Femur (tissue), 1 donor: ENCODE results near the gene RNU6-8.

Experiments
- DNase-seq: peaks from one replicate; pipeline ENCODE4 v3.0.0-alpha.2; 2017

Gene RNU6-8

DNA sequence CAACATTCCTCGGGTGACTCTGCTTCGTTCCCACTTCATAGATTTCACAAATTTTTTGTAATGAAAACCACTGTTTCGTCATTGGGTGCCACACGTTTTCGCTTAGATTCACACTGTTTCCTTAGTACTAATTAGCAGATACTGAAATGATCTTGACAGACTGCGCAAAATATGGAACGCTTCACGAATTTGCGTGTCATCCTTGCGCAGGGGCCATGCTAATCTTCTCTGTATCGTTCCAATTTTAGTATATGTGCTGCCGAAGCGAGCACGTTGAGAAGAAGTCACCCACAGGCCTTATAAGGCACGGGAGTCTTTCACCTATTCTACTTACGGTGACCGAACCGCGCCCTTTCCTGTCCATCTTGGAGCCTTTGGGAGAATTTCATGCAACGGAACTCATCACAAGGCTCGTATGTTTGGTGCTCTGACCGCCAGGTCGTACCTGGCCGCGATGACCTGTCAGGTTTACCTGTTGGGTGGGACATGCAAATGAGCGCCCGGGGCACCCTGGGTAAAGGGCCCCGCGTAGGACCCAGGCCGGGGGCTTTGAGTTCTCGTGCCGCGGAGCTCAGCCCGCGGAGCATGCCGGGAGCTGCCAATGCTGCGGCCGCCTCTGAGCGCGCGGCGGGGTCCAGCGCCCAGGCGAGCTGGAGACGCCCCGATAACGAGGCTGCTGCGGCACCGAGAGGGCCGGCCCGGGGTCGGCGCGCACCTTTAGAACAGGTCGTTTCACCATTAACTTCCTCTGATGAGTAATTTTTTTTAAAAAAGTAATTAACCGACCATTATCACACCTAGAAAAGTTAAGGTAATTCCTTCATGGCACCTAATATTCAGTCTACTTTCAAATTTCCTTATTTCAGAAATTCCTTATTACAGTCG is at the start of gene RNU6-8:
Gene RNU6-8 (minus strand): TSS at position 272 of the 885 bp plus-strand sequence.
- DNase-seq: peak; percentile 93

- DNase-seq: peak; percentile 35
These were observed 49.1 kb upstream of the RNU6-8 start for GRCh38 chr14:32252030-32252670.

- no peak for DNase-seq
These were observed 48.5 kb upstream of the RNU6-8 start for GRCh38 chr14:32251530-32251929.

DNA sequence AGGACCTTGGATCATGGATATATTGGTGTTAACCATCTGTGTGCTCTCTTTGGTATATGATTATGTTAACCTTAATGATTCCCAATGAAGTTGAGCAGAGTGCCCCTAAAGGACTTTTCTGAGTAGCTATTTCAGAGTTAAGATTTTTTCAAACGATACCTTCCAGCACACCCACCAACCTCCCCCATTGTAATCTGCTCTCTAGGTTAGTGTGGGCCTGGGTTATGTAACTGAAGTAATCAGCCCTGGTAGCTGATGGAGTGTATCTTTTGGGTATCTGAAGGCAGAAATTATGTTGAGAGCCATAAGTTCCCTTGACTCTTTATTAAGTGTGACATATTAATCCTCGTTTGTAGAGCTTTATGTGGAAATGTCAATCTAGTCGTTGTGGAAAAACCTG is 47.6 kb upstream of the RNU6-8 start:
- no peak for DNase-seq

- DNase-seq: no peak
These were observed 46.7 kb upstream of the RNU6-8 start for GRCh38 chr14:32249780-32250179.

GRCh38 chr14:32249371-32249770 is 46.3 kb upstream of the RNU6-8 start:
- DNase-seq: no peak

DNA sequence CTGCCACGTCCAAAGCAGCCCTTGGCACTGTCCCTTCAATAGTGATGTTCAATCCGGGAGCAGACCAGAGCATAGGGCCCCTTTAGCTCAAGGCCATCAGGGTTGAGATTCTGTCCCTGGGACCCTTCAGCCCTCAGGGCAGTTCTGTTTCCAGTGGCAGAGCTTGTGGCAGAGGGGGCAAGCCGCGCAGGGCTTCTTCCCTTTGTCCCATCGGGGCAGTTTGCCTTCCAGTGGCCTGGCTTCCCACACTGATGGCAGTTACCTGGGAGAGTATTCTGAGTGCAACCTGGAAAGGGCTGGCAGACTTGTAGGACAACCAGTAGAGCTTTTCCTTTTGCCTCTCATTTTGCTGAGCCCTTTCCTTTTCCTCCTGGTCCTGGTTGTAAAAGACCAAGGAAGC is 43.7 kb upstream of the RNU6-8 start:
- no peak for DNase-seq

- DNase-seq: no peak
These were observed 41.3 kb upstream of the RNU6-8 start for GRCh38 chr14:32244404-32244803.

- DNase-seq: no peak
These were observed 30.2 kb upstream of the RNU6-8 start for GRCh38 chr14:32233260-32233659.

- no peak for DNase-seq
These were observed 29.4 kb upstream of the RNU6-8 start for GRCh38 chr14:32232481-32232880.

DNA sequence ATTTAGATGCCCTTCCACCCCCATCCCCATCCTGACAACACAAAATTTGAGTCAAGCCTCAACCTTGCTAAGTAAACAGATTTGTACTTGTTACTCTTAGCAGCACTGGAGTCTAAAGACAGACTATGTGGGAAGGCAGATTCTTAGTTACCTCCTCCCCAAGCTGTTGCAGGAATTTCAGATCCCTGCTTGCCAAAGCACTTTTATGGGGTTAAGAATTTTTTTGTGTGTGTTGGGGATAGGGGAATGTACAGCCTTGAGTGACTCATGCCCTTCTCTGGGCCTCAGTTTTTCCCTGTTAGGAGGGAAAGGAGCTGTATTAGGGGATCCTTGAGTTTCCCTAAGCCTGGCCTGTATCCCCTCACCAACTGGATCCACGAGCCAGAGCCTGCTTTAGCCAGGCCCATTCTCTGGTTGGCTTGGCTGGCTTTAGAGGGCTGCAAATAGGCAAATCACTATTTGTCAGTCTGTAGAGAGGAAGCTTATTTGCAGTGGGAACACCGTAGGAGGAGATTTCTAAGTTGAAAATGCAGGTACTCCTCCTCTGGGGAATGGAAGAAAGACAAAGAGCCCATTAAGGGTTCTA is 27.7 kb upstream of the RNU6-8 start:
- no peak for DNase-seq

DNA sequence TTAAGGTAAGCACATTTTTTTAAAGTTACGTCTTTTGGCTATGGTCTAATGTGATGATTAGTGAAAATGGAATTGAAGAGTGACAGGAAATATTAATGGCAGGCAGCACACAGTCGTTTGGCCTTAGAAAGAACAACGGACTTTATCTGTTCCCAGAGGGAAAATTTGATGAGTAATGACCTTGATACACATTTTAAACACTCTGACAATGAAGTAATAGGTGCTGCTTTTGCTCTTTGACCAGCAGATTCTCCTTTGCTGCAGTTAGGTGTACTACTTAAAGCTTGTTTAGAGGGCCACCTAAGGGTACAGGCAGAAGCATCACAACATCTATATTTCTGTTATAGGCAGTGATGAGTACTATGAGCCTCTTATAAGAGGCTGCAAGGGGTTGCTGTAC is 27.1 kb upstream of the RNU6-8 start:
- DNase-seq: no peak

DNA sequence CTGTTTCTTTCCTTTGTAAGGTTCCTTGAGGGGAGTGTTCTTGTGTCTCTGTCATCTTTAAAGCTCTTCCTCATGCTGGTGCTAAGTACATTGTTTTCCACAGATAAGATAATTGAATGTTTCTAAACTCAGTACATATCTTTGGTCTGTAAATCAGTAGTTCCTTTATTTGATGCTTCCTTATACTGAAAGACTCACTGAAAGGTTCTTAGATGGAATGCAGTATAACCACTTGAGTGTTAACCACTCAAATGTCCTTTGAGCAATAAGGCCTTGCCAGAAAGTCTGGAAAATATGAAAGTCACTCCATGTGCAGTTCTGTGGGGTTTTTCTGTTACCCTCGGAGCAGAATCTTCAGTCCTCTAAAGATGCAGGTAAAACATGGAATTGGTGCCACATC is 23.0 kb upstream of the RNU6-8 start:
- no peak for DNase-seq

- DNase-seq: no peak
These were observed 22.4 kb upstream of the RNU6-8 start for GRCh38 chr14:32225378-32225920.

GRCh38 chr14:32224737-32225377 is 21.8 kb upstream of the RNU6-8 start:
- no peak for DNase-seq

GRCh38 chr14:32217301-32217700 is 14.2 kb upstream of the RNU6-8 start:
- no peak for DNase-seq

DNA sequence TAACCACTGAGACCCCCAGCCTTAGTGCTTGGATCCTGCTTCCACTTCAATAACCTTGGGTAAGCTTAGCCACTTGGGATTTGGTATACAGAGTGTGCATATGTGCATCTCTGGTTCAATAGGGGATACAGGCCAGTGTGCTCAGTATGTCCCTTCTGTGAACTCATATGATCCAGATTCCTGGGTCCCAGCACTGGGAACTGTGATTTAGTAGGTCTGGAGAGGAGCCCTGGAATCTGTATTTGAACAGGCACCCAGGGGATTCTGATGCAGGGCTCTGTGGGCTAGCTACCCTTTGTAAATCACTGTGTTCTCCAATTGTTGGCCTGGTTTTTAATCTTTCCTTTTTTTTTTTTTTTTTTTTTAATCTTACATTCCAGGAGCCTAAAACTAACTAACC is 9.8 kb upstream of the RNU6-8 start:
- no peak for DNase-seq

DNA sequence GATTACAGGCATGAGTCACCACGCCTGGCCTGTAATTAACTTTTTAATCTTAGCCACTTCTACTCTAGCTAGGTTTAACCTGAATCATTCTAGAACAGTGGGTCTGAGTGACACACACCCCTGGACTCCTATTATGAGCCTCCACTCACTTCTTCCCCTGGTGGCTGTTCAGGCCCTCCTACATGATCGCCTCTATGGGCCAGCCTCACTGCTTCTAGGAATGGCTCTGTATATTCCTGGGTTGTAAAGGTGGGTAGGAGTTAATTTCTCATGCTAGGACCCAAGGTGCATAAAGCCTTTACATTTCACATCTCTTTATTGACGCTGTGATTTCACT is 8.0 kb upstream of the RNU6-8 start:
- no peak for DNase-seq

DNA sequence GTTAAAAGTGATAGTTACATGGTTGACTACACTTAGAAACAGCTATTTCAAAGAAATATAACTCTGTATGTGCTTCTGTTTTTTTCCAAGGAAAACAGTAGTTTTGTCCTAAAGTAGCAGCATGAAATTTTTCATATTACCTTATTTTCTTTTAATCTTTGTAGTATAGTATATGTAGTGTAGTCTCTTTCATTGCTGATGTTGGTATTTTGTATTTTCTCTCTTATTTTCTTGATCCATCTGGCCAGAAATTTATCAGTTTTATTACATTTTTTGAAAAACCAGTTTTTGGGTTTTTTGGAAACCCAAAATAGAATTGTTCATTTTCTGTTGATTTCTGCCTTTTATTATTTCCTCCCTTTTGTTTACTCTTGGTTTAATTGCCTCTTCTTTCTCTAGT is 6.4 kb upstream of the RNU6-8 start:
- no peak for DNase-seq

GRCh38 chr14:32208490-32208889 is 5.4 kb upstream of the RNU6-8 start:
- no peak for DNase-seq

GRCh38 chr14:32206552-32206951 is 3.5 kb upstream of the RNU6-8 start:
- DNase-seq: no peak

- DNase-seq: no peak
These were observed 2.9 kb upstream of the RNU6-8 start for GRCh38 chr14:32205984-32206383.

DNA sequence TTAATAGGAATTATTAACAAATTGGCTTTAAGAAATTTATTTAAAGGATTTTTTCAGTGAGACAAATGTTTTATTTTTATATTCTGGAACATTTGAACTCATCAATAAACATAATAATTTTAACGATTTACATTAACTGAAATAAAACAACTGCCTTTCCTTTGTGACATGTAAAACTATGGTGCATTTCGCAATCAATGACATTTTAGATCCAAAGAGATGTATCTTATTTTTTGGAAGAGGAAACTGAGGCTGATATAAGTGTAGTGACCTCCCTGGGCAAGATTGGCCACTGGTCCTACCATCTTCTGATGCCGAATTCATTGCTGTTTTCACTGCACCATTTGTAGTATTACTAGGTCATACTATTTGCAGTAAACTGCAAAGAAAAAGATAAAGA is 2.5 kb upstream of the RNU6-8 start:
- DNase-seq: no peak
